ENCODE results near the gene SPATA31C1. TPM values are rescaled to one million over a fixed set of nuclear protein-coding genes. Genes with fewer than 3 reads are reported as not detected.
A peak's percentile ranks its signal among the peaks of the same experiment; 100 is the strongest.
"Not testable (repeated sequence)": the region's sequence is repeated elsewhere in the genome, so short reads cannot be mapped to it uniquely, and the experiment has no call there.

The SPATA31C1 gene
- total RNA-seq, 1 donor from 2014 or later: not detected

DNA sequence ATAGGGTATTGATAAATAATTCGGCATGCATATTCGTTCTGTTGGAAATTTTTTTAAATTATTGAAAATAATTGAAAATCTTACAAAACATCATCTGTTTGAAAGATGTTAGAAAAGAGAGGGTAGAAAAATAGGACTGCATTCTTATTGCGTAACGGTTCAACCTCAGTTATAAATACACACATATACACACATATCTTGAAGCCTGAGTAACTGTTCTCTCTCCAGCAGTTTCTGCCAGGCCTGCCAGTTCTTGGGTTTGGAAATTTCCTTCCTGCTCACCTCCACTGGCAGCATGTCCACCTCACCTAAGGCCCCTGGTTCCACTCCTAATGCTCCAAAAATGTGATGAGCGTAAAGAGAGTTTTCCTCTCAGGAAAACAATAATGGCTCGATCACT is 26.0 kb upstream of the SPATA31C1 start:
- DNase-seq (ENCODE audit: low read depth): no peak
- H3K4me3 ChIP-seq (ENCODE audit: low read depth, low read length): no peak overlapping the region
- TF ChIP-seq, protein P1, sequence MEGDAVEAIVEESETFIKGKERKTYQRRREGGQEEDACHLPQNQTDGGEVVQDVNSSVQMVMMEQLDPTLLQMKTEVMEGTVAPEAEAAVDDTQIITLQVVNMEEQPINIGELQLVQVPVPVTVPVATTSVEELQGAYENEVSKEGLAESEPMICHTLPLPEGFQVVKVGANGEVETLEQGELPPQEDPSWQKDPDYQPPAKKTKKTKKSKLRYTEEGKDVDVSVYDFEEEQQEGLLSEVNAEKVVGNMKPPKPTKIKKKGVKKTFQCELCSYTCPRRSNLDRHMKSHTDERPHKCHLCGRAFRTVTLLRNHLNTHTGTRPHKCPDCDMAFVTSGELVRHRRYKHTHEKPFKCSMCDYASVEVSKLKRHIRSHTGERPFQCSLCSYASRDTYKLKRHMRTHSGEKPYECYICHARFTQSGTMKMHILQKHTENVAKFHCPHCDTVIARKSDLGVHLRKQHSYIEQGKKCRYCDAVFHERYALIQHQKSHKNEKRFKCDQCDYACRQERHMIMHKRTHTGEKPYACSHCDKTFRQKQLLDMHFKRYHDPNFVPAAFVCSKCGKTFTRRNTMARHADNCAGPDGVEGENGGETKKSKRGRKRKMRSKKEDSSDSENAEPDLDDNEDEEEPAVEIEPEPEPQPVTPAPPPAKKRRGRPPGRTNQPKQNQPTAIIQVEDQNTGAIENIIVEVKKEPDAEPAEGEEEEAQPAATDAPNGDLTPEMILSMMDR (conservative IDR thresholded peaks at IDR 0.05; ENCODE audit: low read depth, low read length): no peak

DNA sequence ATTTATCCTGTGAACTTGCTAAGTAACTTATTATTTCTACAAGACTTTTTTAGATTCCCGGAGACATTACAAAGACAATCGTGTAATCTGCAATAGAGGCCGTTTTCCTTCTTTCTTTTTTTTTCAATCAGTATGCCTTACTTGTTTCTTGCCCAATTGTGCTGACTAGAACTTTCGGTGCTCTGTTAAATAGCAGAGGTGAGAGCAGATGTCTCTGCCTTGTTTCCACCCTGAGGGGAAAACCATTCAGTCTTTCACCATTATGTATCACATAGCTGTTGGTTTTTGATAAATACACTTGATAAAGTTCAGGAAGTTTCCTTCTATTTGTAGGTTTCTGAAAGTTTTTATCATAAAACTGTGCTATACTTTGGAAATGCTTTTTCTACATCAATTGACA is 24.8 kb upstream of the SPATA31C1 start:
- no peak for DNase-seq (ENCODE audit: low read depth)
- H3K4me3 ChIP-seq (ENCODE audit: low read depth, low read length): no peak overlapping the region
- TF ChIP-seq, protein P1 (conservative IDR thresholded peaks at IDR 0.05; ENCODE audit: low read depth, low read length): no peak

DNA sequence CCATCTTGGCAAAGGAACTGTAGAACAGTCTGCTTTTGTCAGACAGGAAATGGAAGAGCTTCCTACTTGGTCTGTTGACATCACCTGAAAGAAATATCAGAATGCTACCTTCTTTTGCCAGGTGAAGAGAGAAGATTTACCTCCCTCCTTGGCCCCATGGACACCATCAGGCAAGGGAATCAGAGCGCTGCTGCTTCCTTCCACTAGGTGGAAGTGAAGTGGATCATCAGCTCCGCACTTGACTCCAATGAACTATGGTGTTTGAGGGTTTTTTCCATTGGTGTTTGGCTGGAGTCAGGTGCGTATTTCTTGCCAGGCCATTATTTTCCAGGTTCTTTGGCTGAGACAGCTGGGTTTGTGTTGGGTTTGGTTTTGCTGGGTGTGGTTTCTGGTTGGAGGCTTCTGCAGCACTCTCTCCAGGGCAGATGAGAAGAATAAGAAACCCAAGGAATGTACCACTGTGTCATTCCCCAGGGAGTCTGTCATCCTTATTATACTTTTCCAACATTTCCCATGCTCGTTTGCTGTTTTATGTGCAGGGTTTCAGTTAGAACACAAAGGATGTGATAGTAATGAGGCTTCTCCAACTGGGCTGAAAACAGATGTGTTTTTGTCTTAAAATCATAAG is 22.6 kb upstream of the SPATA31C1 start:
- no peak for DNase-seq (ENCODE audit: low read depth)
- TF ChIP-seq, protein P1 (conservative IDR thresholded peaks at IDR 0.05; ENCODE audit: low read depth, low read length): no peak
- H3K4me3 ChIP-seq (ENCODE audit: low read depth, low read length): no peak overlapping the region

DNA sequence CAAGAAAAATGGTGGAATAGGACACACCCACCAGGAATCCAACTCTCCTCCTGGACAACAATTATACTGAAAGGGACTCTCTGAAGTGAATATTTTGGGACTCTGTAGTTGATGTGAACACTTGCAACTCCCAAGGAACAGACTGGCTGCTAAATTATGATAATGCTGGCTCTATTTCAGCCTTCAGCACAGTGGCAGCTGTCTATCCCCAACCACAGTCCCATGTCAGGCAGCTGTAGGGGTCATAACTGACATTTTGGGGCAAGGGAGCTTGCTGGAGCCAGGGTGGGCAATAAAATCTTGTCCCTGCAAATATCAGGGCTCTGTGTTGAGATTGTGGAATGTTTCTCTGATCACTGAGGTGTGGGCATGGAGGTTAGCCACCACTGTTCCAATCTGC is 20.9 kb upstream of the SPATA31C1 start:
- TF ChIP-seq, protein P1 (conservative IDR thresholded peaks at IDR 0.05; ENCODE audit: low read depth, low read length): no peak
- no peak for DNase-seq (ENCODE audit: low read depth)

DNA sequence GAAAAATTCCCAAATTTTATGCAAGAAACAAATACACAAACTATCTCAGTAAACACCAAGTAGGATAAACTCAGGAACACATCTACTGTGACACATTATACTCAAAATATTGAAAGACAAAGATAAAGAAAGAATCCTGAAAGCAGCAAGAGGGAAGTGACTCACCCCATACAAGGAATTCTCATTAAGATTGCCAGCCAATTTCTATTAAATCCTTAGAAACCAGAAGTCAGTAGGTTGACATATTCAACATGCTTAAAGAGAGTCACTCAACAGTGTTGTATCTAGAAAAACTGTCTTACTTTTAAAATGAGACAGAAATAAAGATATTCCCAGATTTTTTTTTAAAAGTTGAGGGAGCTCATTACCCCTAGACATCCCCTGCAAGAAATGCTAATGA is 19.6 kb upstream of the SPATA31C1 start:
- TF ChIP-seq, protein P1 (conservative IDR thresholded peaks at IDR 0.05; ENCODE audit: low read depth, low read length): no peak
- H3K4me3 ChIP-seq (ENCODE audit: low read depth, low read length): no peak overlapping the region
- no peak for DNase-seq (ENCODE audit: low read depth)

More for the DNA sequence above, 20.9 kb upstream of the SPATA31C1 start:
- H3K4me3 ChIP-seq (ENCODE audit: low read depth, low read length): no peak overlapping the region

DNA sequence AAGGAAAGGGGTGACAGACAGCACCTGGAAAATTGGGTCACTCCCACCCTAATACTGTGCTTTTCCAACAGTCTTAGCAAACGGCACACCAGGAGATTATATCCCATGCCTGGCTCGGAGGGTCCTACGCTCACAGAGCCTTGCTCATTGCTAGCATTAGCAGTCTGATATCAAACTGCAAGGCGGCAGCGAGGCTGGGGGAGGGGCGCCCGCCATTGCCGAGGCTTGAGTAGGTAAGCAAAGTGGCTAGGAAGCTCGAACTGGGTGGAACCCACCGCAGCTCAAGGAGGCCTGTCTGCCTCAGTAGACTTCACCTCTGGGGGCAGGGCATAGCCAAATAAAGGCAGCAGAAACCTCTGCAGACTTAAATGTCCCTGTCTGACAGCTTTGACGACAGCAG is 15.4 kb upstream of the SPATA31C1 start:
- not testable (repeated sequence) for DNase-seq (ENCODE audit: low read depth); H3K4me3 ChIP-seq (ENCODE audit: low read depth, low read length)

DNA sequence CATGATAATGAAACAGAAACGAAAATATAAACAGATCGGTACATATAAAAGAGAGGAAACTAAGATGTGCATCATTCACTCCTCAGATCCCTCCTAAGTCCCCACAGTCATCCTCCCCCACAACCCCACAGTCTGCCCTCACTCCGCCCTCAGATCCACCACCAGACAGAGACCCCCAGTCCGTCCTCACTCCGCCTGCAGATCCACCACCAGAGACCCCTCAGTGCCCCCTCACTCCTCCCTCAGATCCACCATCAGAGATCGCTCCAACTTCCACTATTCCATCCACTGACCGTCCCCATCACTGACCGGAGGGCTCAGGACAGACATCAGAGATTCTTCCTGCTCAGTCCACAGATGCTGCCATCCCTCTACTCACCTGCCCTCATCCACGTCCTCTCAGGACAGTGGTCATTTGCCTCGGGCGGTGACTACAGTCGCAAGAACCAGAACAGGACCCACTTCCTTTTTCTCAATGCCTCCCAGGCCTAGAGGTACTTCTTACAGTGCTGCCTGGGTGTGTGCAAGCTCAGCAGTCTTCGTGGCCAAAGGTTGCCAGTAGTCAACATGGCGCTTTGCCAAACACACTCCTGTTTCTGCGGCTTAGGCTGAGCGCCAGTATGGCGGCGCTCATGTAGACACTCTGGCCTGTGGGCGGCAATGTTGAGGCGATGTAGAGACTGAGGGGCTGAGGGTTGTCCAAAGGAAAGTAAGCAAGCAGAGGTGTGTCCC is 8.3 kb upstream of the SPATA31C1 start:
- H3K4me3 ChIP-seq (ENCODE audit: low read depth, low read length): peak overlapping the region; percentile 63
- TF ChIP-seq, protein P1 (conservative IDR thresholded peaks at IDR 0.05; ENCODE audit: low read depth, low read length): peak; percentile 55
- DNase-seq (ENCODE audit: low read depth): peak; percentile 69

Measured in epithelial cell of proximal tubule (primary cell).